CD4-positive, alpha-beta memory T cell (primary cell): Measurements from ENCODE around the gene TAPBPL. TPM values are rescaled to one million over a fixed set of nuclear protein-coding genes. Genes with fewer than 3 reads are reported as not detected.

Experiments
- CTCF ChIA-PET: fragments of 350-600 bp; sonication (Branson Sonifier 250); formaldehyde crosslinking; loops from one replicate; lab custom pipeline; 2021; ENCODE audit warnings: inconsistent platforms; ENCODE audit not compliant: partially characterized antibody; lab: Charles Lee
- POLR2A ChIA-PET: fragments of 350-600 bp; sonication (Branson Sonifier 250); formaldehyde crosslinking; loops from one replicate; lab custom pipeline; 2021; ENCODE audit not compliant: partially characterized antibody; lab: Charles Lee
- DNase-seq, 5 donors: peaks; one replicate each; pipeline versions ENCODE4 v3.0.0 to v3.0.0-alpha.2; 2020 to 2022; ENCODE audit warnings: mixed read lengths in 1 of 5
- H3K27ac ChIP-seq: one replicate; pipeline ENCODE4 v1.7.0; 2013; ENCODE audit warnings: low read depth, low read length
- H3K27me3 ChIP-seq: 2 replicates; pipeline ENCODE4 v1.7.0; 2013; ENCODE audit warnings: mild to moderate bottlenecking, low read length, moderate library complexity; ENCODE audit not compliant: insufficient read depth
- H3K36me3 ChIP-seq: 2 replicates; pipeline ENCODE4 v1.7.0; 2013; ENCODE audit warnings: mild to moderate bottlenecking, low read length, moderate library complexity; ENCODE audit not compliant: insufficient read depth
- H3K4me1 ChIP-seq: 2 replicates; pipeline ENCODE4 v1.7.0; 2013; ENCODE audit warnings: mild to moderate bottlenecking, low read length, moderate library complexity; ENCODE audit not compliant: insufficient read depth
- H3K4me3 ChIP-seq, 2 donors: one replicate each; pipeline ENCODE4 v1.7.0; 2013; ENCODE audit warnings: low read length in 2 of 2, mild to moderate bottlenecking in 1 of 2
- H3K9me3 ChIP-seq, 2 donors: one replicate each; pipeline ENCODE4 v1.7.0; 2013; ENCODE audit warnings: low read length in 2 of 2, control low read depth in 1 of 2; ENCODE audit not compliant: control insufficient read depth in 1 of 2
- H3K27ac Mint-ChIP-seq, 7 donors: one replicate each; pipeline ENCODE4 v1.8.0; 2020 to 2021; ENCODE audit warnings: mixed read lengths in 7 of 7, mild to moderate bottlenecking in 6 of 7, inconsistent platforms in 3 of 7, moderate library complexity in 3 of 7
- H3K27me3 Mint-ChIP-seq, 2 donors: one replicate each; pipeline ENCODE4 v1.8.0; 2020 to 2021; ENCODE audit warnings: mixed read lengths in 2 of 2
- H3K36me3 Mint-ChIP-seq, 2 donors: one replicate each; pipeline ENCODE4 v1.8.0; 2020 to 2021; ENCODE audit warnings: mixed read lengths in 2 of 2, inconsistent platforms in 1 of 2, mild to moderate bottlenecking in 1 of 2
- H3K4me1 Mint-ChIP-seq, 4 donors: one replicate each; pipeline ENCODE4 v1.8.0; 2020 to 2021; ENCODE audit warnings: mixed read lengths in 4 of 4, mild to moderate bottlenecking in 1 of 4
- H3K4me3 Mint-ChIP-seq, 8 donors: one replicate each; pipeline ENCODE4 v1.8.0; 2020 to 2021; ENCODE audit warnings: mixed read lengths in 8 of 8, mild to moderate bottlenecking in 7 of 8, moderate library complexity in 6 of 8, inconsistent platforms in 3 of 8
- H3K9me3 Mint-ChIP-seq, 8 donors: one replicate each; pipeline ENCODE4 v1.8.0; 2020 to 2021; ENCODE audit warnings: mixed read lengths in 8 of 8, mild to moderate bottlenecking in 5 of 8, inconsistent platforms in 3 of 8, moderate library complexity in 1 of 8
- intact Hi-C: fragments of 100-400 bp; cut with micrococcal nuclease; formaldehyde crosslinking; loops from one replicate; pipeline ENCODE4 v1.15.1; 2023
- polyA plus RNA-seq, 2 donors: library from polyadenylated mRNA; unstranded; fragments of 300-500 nt; fragmentation: Illumina TruSeq; gene quantifications; one replicate each; pipeline ENCODE4 v1.2.3, GENCODE V29; 2021
- total RNA-seq, 2 experiments: library from RNA; stranded (reverse); gene quantifications; one replicate each; pipeline ENCODE4 v1.2.3, GENCODE V29; 2021

Gene TAPBPL
- total and polyA plus RNA-seq, 4 experiments from 2014 or later: 66.4 to 116 (median 84.6) TPM

GRCh38 chr12:6452245-6452943, 552 bp downstream of the TAPBPL start:
- H3K4me3 ChIP-seq: peak overlapping the region; percentile 80
- ChIA-PET POLR2A (interaction anchor here (1.0 to 18.0 kb wide), 19 partner anchors 9 to 399 kb away, joined by 3 to 728 read pairs (median 13); partner anchors contain the start of genes CDCA3, COPS7A, GAPDH and MRPL51), CTCF (interaction anchor here (1.4 to 15.4 kb wide), 7 partner anchors 10 to 116 kb away, joined by 4 to 247 read pairs (median 11); partner anchors contain the start of gene VAMP1)
- intact Hi-C loops: loop anchor here (1.0 kb wide), 2 partner anchors 8 to 9 kb away; partner anchors contain the start of gene CD27
- H3K27me3 ChIP-seq: no peaks in the 10 kb centered on the region
- peaks cover 43 to 77% (median 64%) of the 10 kb centered on the region in 4 donors for H3K4me1 Mint-ChIP-seq
- peak overlapping the region; percentile 96 to 100 (median 98) for H3K4me3 Mint-ChIP-seq
- peak in 1 of 5 donors; percentile 53 for DNase-seq
- H3K27ac Mint-ChIP-seq: peak overlapping the region; percentile 95 to 99 (median 99)
- H3K27ac ChIP-seq: peak overlapping the region; percentile 99
- no peaks in the 10 kb centered on the region for H3K27me3 Mint-ChIP-seq
- peaks cover 29% of the 10 kb centered on the region for H3K36me3 ChIP-seq
- peaks cover 51 to 74% of the 10 kb centered on the region in 2 donors for H3K36me3 Mint-ChIP-seq
- no peaks in the 10 kb centered on the region for H3K9me3 Mint-ChIP-seq
- H3K9me3 ChIP-seq: no peaks in the 10 kb centered on the region
- peaks cover 68% of the 10 kb centered on the region for H3K4me1 ChIP-seq

GRCh38 chr12:6452944-6453630, 1.2 kb downstream of the TAPBPL start:
- Histone ChIP-seq H3K27me3 (no peaks in the 10 kb centered on the region), H3K36me3 (peaks cover 36% of the 10 kb centered on the region), H3K9me3 (no peaks in the 10 kb centered on the region), H3K4me3 (peak overlapping the region; percentile 80), H3K4me1 (peaks cover 66% of the 10 kb centered on the region), H3K27ac (peak overlapping the region; percentile 99)
- CTCF ChIA-PET: interaction anchor here (1.4 to 15.4 kb wide), 7 partner anchors 10 to 117 kb away, joined by 4 to 247 read pairs (median 11); partner anchors contain the start of gene VAMP1
- Mint-ChIP-seq H3K36me3 (peaks cover 48 to 69% of the 10 kb centered on the region in 2 donors), H3K27me3 (no peaks in the 10 kb centered on the region), H3K4me3 (peak overlapping the region; percentile 96 to 100 (median 98)), H3K27ac (peak overlapping the region; percentile 95 to 99 (median 99)), H3K9me3 (no peaks in the 10 kb centered on the region), H3K4me1 (peaks cover 37 to 75% (median 59%) of the 10 kb centered on the region in 4 donors)
- intact Hi-C loops: loop anchor here (1.0 kb wide), 2 partner anchors 8 to 9 kb away; partner anchors contain the start of gene CD27
- POLR2A ChIA-PET: interaction anchor here (1.5 to 18.0 kb wide), 12 partner anchors 8 to 117 kb away, joined by 5 to 728 read pairs (median 36); partner anchors contain the start of genes GAPDH, MRPL51 and VAMP1
- DNase-seq: no peak

- peaks cover 54 to 86% (median 72%) of the 10 kb centered on the region in 4 donors for H3K4me1 Mint-ChIP-seq
- no peaks in the 10 kb centered on the region for H3K27me3 ChIP-seq
- H3K27ac ChIP-seq: no peak overlapping the region
- H3K36me3 Mint-ChIP-seq: peaks cover 54 to 73% of the 10 kb centered on the region in 2 donors
- H3K4me3 Mint-ChIP-seq: no peak overlapping the region
- ChIA-PET CTCF (interaction anchor here (0.8 to 10.5 kb wide), 6 partner anchors 8 to 82 kb away, joined by 3 to 134 read pairs (median 5); partner anchors contain the start of genes CD27 and VAMP1), POLR2A (interaction anchor here (0.5 to 10.7 kb wide), 10 partner anchors 8 to 232 kb away, joined by 3 to 728 read pairs (median 5); partner anchors contain the start of genes CD27, TAPBPL, VAMP1 and ZNF384)
- peaks cover 77% of the 10 kb centered on the region for H3K4me1 ChIP-seq
- intact Hi-C loops: no loop called here
- no peaks in the 10 kb centered on the region for H3K9me3 ChIP-seq
- H3K36me3 ChIP-seq: peaks cover 40% of the 10 kb centered on the region
- no peak for DNase-seq
- H3K4me3 ChIP-seq: no peak overlapping the region
- peak overlapping the region; percentile 54 to 99 (median 76) for H3K27ac Mint-ChIP-seq
- no peaks in the 10 kb centered on the region for H3K27me3 Mint-ChIP-seq
- no peaks in the 10 kb centered on the region for H3K9me3 Mint-ChIP-seq
These were observed 5.5 kb downstream of the TAPBPL start for GRCh38 chr12:6457220-6457945.

GRCh38 chr12:6458281-6459003, 6.6 kb downstream of the TAPBPL start:
- no peak for DNase-seq
- Mint-ChIP-seq H3K36me3 (peaks cover 50 to 71% of the 10 kb centered on the region in 2 donors), H3K4me1 (peaks cover 59 to 87% (median 73%) of the 10 kb centered on the region in 4 donors), H3K27ac (peak overlapping the region; percentile 81 to 93 (median 88)), H3K9me3 (no peaks in the 10 kb centered on the region), H3K27me3 (no peaks in the 10 kb centered on the region), H3K4me3 (peak overlapping the region in 3 of 8 donors; percentile 36 to 51 (median 37))
- peaks cover 77% of the 10 kb centered on the region for H3K4me1 ChIP-seq
- H3K36me3 ChIP-seq: peaks cover 40% of the 10 kb centered on the region
- H3K27ac ChIP-seq: peak overlapping the region; percentile 33
- intact Hi-C loops: no loop called here
- no peak overlapping the region for H3K4me3 ChIP-seq
- CTCF ChIA-PET: interaction anchor here (4.1 to 10.5 kb wide), 4 partner anchors 10 to 122 kb away, joined by 15 to 341 read pairs (median 190); partner anchors contain the start of genes CD27 and TAPBPL
- POLR2A ChIA-PET: interaction anchor here (1.3 to 10.7 kb wide), 6 partner anchors 9 to 77 kb away, joined by 4 to 728 read pairs (median 138); partner anchors contain the start of genes CD27, GAPDH, MRPL51 and NCAPD2
- H3K27me3 ChIP-seq: no peaks in the 10 kb centered on the region
- no peaks in the 10 kb centered on the region for H3K9me3 ChIP-seq

GRCh38 chr12:6459004-6459337, 7.1 kb downstream of the TAPBPL start:
- Histone ChIP-seq H3K4me3 (no peak overlapping the region), H3K27ac (peak overlapping the region; percentile 33), H3K9me3 (no peaks in the 10 kb centered on the region), H3K27me3 (no peaks in the 10 kb centered on the region), H3K4me1 (peaks cover 77% of the 10 kb centered on the region), H3K36me3 (peaks cover 41% of the 10 kb centered on the region)
- H3K4me3 Mint-ChIP-seq: peak overlapping the region in 4 of 8 donors; percentile 30 to 63 (median 44)
- ChIA-PET POLR2A (interaction anchor here (1.3 to 10.7 kb wide), 6 partner anchors 9 to 77 kb away, joined by 4 to 728 read pairs (median 138); partner anchors contain the start of genes CD27, GAPDH, MRPL51 and NCAPD2), CTCF (interaction anchor here (4.1 to 10.5 kb wide), 4 partner anchors 10 to 123 kb away, joined by 15 to 341 read pairs (median 190); partner anchors contain the start of genes CD27 and TAPBPL)
- peaks cover 52 to 70% of the 10 kb centered on the region in 2 donors for H3K36me3 Mint-ChIP-seq
- no peak for DNase-seq
- H3K27ac Mint-ChIP-seq: peak overlapping the region; percentile 81 to 93 (median 88)
- H3K9me3 Mint-ChIP-seq: no peaks in the 10 kb centered on the region
- intact Hi-C loops: no loop called here
- no peaks in the 10 kb centered on the region for H3K27me3 Mint-ChIP-seq
- H3K4me1 Mint-ChIP-seq: peaks cover 61 to 88% (median 75%) of the 10 kb centered on the region in 4 donors
